ENCODE data around the gene SLC39A1.

- TF ChIP-seq EZH2 (IDR thresholded peaks at IDR 0.05) (no peak), POLR2AphosphoS5 (IDR thresholded peaks at IDR 0.05; ENCODE audit: borderline replicate concordance, low read depth, low read length) (no peak), FOXP2 (optimal IDR thresholded peaks at IDR 0.05; ENCODE audit: control extremely low read depth, extremely low read length, insufficient read depth) (no peak)
Observed at GRCh38 chr1:153921080-153921802, 42.1 kb downstream of the SLC39A1 start.

All from SK-N-MC (cell line).